ENCODE measurements around the gene SCUBE1. TPM values are rescaled to one million over a fixed set of nuclear protein-coding genes. Genes with fewer than 3 reads are reported as not detected.

The SCUBE1 gene
- total RNA-seq, 3 donors from 2014 or later (not counting 1 experiment from before 2014, with no cell fraction given), result 0.05 to 1.2 (median 0.11) TPM

DNA sequence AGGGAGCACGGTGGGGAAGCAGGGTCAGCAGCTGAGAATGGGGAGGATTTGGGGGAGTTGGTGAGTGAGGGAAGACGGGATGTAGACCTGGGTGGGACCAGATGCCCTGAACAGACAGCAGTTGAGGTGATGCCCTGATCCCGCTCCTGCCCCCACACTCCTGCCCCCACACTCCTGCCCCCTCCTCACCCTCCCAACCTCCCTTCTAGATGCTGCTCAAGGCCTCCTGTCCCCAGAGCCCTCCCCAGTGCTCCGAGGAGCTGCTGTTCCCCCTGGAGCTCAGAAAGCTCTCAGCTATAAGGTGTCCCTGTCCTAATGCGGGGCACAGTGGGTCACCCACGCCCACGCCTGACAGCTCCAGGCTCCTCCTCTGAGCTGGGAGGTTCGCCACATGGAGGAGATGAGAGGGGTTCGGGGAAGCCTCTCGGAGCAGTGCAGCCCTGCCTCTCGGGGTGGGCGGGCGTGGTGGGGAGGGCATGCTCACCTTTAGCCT is 131.2 kb downstream of the SCUBE1 start:
- Histone ChIP-seq H3K4me3 (ENCODE audit: low read length) (no peak overlapping the region), H3K27ac (ENCODE audit: low read length) (no peak overlapping the region), H3K4me1 (ENCODE audit: control insufficient read depth, insufficient read depth, low read length) (peaks cover 3% of the 10 kb centered on the region), H3K27me3 (ENCODE audit: control insufficient read depth, insufficient read depth, low read length) (no peaks in the 10 kb centered on the region), H3K9me3 (ENCODE audit: control insufficient read depth, insufficient read depth, low read length) (no peaks in the 10 kb centered on the region), H3K36me3 (ENCODE audit: control insufficient read depth, insufficient read depth, low read length) (no peaks in the 10 kb centered on the region)
- Mint-ChIP-seq H3K27me3 (ENCODE audit: low read depth in 2 of 2) (peaks cover 0 to 4% of the 10 kb centered on the region in 2 donors), H3K9me3 (no peaks in the 10 kb centered on the region), H3K4me3 (no peak overlapping the region), H3K36me3 (no peaks in the 10 kb centered on the region), H3K4me1 (peaks cover 0 to 5% of the 10 kb centered on the region in 2 donors), H3K27ac (no peak overlapping the region)
- ATAC-seq (no peak), DNase-seq (no peak)
- 89% methylated on average over 13 of the region's 13 CpGs for WGBS (ENCODE audit: insufficient coverage)
- intact Hi-C loops (cut with micrococcal nuclease), result no loop called here
- TF ChIP-seq, protein P1, sequence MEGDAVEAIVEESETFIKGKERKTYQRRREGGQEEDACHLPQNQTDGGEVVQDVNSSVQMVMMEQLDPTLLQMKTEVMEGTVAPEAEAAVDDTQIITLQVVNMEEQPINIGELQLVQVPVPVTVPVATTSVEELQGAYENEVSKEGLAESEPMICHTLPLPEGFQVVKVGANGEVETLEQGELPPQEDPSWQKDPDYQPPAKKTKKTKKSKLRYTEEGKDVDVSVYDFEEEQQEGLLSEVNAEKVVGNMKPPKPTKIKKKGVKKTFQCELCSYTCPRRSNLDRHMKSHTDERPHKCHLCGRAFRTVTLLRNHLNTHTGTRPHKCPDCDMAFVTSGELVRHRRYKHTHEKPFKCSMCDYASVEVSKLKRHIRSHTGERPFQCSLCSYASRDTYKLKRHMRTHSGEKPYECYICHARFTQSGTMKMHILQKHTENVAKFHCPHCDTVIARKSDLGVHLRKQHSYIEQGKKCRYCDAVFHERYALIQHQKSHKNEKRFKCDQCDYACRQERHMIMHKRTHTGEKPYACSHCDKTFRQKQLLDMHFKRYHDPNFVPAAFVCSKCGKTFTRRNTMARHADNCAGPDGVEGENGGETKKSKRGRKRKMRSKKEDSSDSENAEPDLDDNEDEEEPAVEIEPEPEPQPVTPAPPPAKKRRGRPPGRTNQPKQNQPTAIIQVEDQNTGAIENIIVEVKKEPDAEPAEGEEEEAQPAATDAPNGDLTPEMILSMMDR (IDR thresholded peaks at IDR 0.05), result no peak

DNA sequence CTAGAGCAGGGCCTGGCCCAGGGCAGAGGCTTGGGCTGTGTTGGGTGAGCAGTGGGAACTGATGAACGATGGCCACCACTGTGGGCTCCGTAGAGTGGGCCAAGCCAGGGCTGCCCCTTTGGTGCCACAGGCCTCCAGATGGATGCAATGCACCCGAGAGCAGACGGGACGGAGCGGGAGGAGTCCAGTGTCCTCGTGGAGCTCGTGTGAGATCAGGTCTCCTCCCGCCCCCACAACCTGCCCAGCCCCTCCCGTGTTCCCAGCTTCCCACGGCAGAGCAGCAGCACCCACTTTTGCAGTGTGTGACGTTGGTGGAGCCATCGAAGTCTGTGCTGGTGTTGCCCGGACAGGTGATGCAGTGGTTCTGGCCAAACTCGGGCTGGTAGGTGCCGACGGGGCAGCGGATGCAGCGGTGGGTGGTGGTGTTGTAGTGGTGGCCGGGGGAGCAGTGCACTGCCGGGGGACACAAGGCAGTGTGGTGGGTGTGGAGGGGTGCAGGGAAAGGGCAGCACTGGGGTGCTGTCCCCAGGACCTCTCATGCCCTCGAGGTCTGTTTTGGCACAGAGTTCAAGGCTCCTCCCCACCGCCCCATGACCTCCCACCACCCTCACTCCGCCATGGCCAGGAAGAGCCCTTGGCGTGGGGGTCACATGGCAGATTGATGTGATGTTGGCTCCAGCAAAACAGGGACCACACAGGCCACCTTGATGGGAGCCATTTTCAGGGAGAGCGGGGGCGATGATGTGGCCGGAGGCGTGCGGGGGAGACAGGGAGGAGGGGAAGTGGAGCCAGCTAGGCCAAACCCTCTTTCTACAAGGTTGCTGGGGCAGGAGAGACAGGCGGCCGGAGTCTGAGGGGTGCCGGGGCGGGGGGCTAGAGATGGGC is 132.3 kb downstream of the SCUBE1 start:
- H3K9me3 Mint-ChIP-seq, result no peaks in the 10 kb centered on the region
- peaks cover 0 to 4% of the 10 kb centered on the region in 2 donors for H3K27me3 Mint-ChIP-seq (ENCODE audit: low read depth in 2 of 2)
- no peak for ATAC-seq
- WGBS (ENCODE audit: insufficient coverage), result 89% methylated on average over 34 of the region's 34 CpGs
- no peak overlapping the region for H3K27ac Mint-ChIP-seq
- no peaks in the 10 kb centered on the region for H3K27me3 ChIP-seq (ENCODE audit: control insufficient read depth, insufficient read depth, low read length)
- H3K4me3 Mint-ChIP-seq, result no peak overlapping the region
- peaks cover 1% of the 10 kb centered on the region for H3K9me3 ChIP-seq (ENCODE audit: control insufficient read depth, insufficient read depth, low read length)
- intact Hi-C loops (cut with micrococcal nuclease), result no loop called here
- peaks cover 0 to 16% of the 10 kb centered on the region in 2 donors for H3K4me1 Mint-ChIP-seq
- no peaks in the 10 kb centered on the region for H3K36me3 Mint-ChIP-seq
- H3K27ac ChIP-seq (ENCODE audit: low read length), result no peak overlapping the region
- peaks cover 13% of the 10 kb centered on the region for H3K4me1 ChIP-seq (ENCODE audit: control insufficient read depth, insufficient read depth, low read length)
- no peaks in the 10 kb centered on the region for H3K36me3 ChIP-seq (ENCODE audit: control insufficient read depth, insufficient read depth, low read length)
- no peak overlapping the region for H3K4me3 ChIP-seq (ENCODE audit: low read length)
- TF ChIP-seq, protein P1 (IDR thresholded peaks at IDR 0.05), result no peak
- DNase-seq, result no peak

DNA sequence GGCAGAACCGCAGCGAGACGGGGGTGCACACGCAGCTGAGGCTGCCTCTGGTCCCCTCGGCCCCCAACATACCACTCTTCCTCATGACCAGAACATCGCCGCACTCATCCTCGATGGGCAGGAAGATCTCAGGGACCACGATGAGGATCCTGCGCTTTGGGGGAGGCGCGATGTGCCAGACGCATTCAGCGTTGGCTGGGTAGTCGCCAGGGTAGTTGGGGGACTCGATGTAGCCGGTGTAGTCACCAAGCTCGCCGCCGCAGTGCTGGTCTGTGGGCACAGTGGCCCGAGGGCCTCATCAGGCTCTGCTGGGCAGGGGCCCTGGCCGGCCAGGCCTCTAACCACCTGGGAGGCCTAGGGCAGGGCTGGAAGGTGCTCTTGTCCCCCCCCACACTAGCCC is 133.2 kb downstream of the SCUBE1 start:
- H3K4me3 ChIP-seq (ENCODE audit: low read length), result no peak overlapping the region
- TF ChIP-seq, protein P1 (IDR thresholded peaks at IDR 0.05), result no peak
- H3K36me3 ChIP-seq (ENCODE audit: control insufficient read depth, insufficient read depth, low read length), result no peaks in the 10 kb centered on the region
- Mint-ChIP-seq H3K4me3 (no peak overlapping the region), H3K9me3 (no peaks in the 10 kb centered on the region), H3K27me3 (ENCODE audit: low read depth in 2 of 2) (no peaks in the 10 kb centered on the region), H3K36me3 (no peaks in the 10 kb centered on the region), H3K4me1 (peaks cover 0 to 21% of the 10 kb centered on the region in 2 donors), H3K27ac (no peak overlapping the region)
- no peak overlapping the region for H3K27ac ChIP-seq (ENCODE audit: low read length)
- H3K4me1 ChIP-seq (ENCODE audit: control insufficient read depth, insufficient read depth, low read length), result peaks cover 18% of the 10 kb centered on the region
- peaks cover 8% of the 10 kb centered on the region for H3K9me3 ChIP-seq (ENCODE audit: control insufficient read depth, insufficient read depth, low read length)
- no peak for DNase-seq
- no peak for ATAC-seq
- H3K27me3 ChIP-seq (ENCODE audit: control insufficient read depth, insufficient read depth, low read length), result no peaks in the 10 kb centered on the region
- intact Hi-C loops (cut with micrococcal nuclease), result no loop called here
- WGBS (ENCODE audit: insufficient coverage), result 90% methylated on average over 22 of the region's 22 CpGs
